ENCODE results near the gene AQR.

AQR gene

DNA sequence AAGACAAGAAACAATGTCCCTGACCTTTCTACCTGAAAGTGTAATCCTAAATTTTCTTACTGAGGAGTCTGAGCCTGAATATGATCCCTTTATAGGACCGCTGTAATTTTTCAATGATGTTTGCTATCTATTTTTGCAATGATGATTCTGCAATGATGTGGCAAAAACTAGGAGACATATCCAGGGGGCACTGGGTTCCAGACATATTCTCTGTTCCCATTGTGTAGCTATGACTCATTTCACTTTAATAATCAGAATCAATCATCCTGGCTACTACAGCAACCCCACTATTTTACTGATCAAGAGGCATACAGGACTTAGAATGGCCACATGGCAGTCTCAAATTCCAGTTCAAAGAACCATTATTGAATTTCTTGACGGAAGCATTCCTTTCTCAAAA, 85.9 kb downstream of the AQR start:
- H3K4me3 ChIP-seq (ENCODE audit: low read depth, low read length) = no peak overlapping the region

DNA sequence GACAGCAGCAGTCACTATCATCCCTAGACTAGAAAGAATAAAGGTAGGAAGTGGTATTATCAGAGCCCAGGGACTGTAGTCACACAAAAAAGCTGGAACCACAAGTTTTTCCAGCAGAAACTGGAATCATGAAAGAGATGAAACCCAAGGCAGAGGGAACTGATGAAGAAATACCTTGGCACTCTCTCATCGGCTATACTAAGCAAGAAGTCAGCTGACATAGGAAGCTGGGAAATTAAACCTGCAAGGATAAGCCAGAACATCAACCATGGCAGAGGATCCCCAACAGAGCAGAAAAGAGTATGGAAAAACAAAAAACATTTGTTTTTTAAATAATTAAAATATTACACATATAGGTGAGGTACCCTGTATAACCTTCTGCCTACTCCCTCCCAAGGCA, 86.5 kb downstream of the AQR start:
- no peak overlapping the region for H3K4me3 ChIP-seq (ENCODE audit: low read depth, low read length)

DNA sequence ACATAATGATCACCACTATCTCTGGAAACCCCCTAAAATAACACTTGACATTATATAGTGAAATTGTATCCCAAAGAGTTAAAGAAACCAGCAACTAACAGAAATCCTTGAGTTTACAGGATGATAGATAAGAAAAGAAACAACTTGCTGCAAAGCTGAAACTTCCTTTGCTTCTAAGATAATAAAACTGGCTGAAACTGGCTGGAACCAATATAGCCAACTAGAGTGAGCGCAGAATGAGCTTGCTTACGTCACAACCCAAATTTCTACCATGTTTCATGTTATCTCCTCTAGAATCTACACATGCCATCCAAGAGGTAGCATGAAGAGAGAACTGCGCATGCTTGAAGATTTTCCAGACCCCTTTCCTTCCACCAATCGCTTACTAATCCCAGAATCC, 90.4 kb downstream of the AQR start:
- H3K4me3 ChIP-seq (ENCODE audit: low read depth, low read length) = no peak overlapping the region

DNA sequence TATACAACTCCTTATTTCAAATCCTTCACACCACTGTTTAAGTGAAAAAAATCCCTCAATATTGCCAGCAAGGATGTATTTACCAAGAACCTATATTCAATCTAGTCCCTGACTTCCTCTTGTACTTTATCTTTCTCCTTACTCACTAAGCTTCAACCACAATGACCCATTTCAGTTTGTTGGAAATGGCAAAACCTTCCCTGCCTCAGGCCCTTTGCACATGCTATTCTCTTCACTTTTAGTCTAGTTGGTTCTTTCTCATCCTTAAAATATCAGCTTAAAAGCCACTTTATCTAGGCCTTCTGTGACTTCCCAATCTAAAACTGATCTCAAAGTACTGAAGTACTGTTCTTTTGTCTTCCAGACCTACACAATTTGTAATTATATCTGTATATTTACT, 92.9 kb downstream of the AQR start:
- no peak overlapping the region for H3K4me3 ChIP-seq (ENCODE audit: low read depth, low read length)

DNA sequence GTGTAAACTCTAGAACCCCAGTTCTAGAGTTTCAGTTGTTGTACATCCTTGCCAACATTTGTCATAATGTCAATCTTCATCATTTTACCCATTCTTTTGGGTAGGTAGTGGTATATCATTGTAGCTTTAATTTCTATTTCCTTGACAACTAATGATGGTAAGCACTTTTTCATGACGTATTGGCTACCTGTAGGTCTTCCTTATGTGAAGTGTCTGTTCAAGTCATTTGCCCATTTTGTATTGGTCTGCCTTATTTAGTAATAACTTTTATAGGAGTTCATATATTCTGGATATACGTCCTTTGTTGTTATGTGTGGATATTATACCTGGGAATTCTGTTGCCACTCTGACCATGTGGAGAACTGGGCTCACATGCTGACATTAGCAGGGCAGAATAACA, 100.4 kb downstream of the AQR start:
- no peak overlapping the region for H3K4me3 ChIP-seq (ENCODE audit: low read depth, low read length)

DNA sequence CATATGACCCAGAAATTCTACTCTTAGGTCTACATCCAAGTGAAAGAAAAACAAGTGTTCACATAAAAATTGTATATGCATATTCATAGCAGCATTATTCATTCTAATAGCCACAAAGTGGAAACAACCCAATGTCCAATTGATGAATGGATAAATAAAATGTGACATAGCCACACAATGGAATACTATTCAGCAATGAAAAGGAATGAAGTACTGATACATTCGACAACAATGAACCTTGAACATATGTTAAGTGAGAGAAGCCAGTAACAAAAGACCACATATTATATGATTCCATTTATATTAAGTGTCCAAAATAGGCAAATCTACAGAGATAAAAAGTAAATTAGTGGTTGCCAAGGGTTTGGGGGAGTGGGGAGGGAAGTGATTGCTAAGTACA, 104.0 kb downstream of the AQR start:
- H3K4me3 ChIP-seq (ENCODE audit: low read depth, low read length) = no peak overlapping the region

DNA sequence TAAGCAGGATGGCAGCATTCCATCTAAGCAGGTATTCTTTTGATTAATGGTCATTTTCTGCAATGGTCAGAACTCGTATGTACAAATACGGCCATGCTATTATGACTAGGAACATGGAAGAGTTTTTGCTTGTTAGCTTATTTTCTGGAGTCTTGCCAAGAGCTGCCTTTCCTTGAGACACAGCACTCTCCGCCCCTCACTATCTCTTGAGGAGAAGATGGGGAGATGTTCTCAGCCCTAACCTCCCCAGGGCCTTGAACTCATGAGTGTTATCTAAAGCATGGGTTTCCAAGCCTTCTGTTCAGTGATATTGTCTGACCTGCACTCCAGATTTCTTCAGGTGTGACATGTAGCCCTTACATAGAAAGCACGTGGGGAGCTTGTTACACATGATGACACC, 108.3 kb downstream of the AQR start:
- H3K4me3 ChIP-seq (ENCODE audit: low read depth, low read length) = no peak overlapping the region

DNA sequence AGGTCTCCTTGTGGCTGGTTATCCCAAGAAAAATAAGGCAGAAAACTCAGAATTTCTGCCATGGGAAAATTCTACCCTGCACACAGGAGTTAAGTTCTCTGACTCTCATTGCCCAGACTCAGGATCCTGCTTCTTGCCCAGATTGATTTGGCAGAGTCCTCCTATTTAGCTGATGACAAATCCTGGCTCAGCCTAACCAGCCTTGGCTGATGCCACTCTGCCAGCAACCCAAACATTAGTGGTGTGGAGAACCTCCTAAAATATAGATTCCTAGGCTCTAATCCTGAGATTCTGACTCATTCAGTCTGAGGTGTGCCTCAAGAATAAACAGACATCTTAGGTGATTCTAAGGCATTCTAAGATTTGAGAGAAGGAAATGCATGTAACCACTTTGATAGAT, 113.6 kb downstream of the AQR start:
- no peak overlapping the region for H3K4me3 ChIP-seq (ENCODE audit: low read depth, low read length)

DNA sequence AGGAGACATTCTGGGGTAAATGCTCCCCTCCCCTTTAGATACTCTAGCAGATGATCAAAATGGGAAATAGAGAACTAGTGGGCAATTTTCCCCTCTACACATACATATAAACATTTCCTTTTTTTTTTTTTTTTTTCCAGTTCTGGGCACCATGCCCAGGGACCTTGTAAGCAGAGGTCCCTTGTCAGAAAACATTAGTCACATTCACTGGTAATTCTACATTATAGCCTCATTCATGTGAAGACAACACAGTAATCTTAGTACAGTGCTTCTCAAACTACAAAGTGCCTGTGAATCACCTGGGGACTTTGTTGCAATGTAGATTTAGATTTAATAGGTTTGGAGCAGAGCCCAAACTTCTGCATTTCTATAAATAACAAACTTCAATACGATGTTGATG, 114.1 kb downstream of the AQR start:
- no peak overlapping the region for H3K4me3 ChIP-seq (ENCODE audit: low read depth, low read length)

DNA sequence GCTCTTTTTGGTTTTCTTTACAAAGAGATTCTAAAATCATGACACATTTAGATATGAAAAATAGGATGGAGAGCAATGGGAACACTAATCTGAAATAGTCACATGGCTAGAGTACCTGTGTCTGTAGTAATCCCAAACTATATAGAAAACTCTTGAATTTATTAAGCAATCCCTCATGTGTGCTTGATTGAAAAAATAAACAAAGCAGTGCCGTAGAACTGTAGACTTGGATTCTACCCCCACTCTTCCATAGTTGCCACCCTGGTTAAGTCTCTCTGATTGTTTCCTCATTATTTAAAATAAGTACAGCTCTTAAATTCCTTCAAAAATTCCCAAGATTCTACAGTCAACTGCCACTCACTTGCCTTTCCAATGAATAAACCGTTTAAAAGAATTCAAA, 115.3 kb downstream of the AQR start:
- no peak overlapping the region for H3K4me3 ChIP-seq (ENCODE audit: low read depth, low read length)

DNA sequence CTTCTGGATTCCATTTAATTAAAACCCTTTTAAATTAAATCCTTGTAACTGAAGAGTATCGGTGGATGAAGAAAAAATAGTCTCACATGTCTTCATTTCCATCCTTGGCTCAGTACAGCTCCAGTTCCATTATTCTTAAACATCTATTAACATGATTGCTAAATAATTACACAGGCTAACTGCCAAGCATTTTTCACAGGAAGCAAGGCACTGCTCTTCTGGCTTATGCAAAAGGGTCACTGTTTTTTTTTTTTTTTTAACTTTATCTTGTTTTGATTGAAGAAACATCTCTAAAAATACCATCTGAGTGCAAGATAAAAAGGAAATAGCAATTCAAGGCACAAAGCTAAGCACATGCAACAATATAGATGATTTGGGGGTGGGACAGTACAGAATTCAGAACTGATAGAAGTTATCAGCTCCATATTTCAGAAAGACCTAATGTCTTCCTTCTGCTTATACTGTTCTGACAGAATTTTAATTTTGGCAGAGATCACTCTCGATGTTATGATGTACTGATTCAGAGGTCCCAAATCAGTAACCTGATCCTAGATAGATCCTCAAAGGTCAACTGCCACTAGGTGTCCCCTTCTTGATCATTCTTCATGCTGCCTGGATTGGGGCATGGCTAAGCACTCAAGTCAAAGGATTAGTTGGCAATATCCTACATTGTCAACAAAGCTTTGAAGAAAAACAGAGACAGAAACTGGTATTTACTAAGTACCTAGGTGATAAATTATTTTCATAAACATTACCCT, 116.4 kb downstream of the AQR start:
- no peak overlapping the region for H3K4me3 ChIP-seq (ENCODE audit: low read depth, low read length)

DNA sequence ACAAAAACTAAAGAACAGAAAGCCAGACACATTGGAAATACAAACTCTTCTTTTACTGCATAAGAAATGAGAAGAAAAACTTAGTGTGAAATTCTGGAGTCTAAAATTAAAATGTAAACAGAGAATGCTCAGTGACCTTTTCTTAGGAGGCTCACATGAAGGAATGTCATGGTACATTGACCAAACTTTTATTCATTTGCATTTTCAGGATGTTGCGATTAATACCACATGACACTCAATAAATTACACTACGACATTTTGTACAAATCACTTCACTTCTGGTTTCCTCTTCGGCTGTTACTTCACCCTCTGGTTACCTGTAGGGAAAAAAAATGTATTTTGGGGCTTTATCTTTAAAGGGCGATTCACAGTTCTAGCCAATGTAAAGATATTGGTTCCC, 117.8 kb downstream of the AQR start:
- no peak overlapping the region for H3K4me3 ChIP-seq (ENCODE audit: low read depth, low read length)

DNA sequence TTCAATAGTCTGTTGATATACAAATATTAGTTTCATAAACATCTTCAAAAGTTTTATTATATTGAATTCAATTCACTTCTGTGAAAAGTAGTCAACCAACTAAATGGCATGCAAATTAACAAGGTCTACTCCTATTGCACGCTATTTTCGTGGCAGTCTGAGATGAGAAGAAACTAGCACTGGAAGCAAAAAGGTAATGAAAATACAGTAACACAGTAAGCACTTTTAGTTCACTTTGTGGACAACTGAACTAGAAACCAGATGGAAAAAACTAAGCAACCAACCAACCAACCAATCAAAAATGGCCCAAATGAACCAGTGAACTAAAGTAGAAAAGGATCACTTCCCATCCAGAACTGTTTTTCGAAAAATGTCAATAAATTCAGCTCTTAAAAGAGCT, 118.5 kb downstream of the AQR start:
- H3K4me3 ChIP-seq (ENCODE audit: low read depth, low read length) = no peak overlapping the region

DNA sequence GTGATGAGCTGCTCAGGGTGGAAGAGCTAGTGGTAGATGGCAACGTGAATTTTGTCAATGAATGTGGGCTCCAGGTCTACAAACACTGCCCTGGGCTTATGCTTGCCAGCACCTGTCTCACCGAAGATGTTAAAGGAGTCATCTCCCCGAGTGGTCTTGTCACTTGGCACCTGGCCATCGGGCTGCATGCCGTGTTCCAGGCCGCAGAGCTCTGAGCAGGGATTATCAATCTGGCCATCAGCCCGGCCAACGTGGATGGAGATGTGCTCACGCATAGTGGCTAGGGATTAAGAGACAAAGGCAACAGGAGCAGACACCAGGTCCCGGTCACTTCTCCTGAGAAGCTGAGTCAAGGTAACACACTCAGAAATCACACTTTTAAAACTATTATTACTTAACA, 119.4 kb downstream of the AQR start:
- H3K4me3 ChIP-seq (ENCODE audit: low read depth, low read length) = no peak overlapping the region

DNA sequence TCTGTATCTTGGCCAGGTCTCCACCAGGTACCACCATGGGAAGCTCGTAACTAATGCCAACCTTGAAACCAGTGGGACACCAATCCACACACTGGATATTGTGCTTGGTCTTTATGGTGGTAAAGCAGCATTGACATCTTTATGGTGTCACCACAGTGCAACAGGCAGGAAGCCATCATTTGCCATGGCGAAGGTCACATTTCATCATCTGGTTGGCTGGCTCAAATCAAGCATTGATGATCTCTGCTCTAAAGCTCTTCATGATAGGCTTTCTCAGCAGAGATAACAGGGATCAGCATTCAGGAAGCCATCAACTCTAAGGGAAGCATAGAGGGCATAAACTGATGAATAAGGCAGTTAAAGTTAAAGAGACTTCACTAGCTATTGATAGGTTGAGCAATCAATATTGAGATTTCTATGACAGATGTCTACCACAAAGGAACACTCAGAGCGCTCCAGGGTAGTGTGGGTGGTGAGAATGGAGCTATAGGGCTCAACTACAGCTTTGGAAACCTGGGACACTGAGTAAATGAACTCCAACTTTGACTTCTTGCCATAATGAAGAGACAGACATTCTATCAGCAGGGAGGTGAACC, 120.1 kb downstream of the AQR start:
- no peak overlapping the region for H3K4me3 ChIP-seq (ENCODE audit: low read depth, low read length)

DNA sequence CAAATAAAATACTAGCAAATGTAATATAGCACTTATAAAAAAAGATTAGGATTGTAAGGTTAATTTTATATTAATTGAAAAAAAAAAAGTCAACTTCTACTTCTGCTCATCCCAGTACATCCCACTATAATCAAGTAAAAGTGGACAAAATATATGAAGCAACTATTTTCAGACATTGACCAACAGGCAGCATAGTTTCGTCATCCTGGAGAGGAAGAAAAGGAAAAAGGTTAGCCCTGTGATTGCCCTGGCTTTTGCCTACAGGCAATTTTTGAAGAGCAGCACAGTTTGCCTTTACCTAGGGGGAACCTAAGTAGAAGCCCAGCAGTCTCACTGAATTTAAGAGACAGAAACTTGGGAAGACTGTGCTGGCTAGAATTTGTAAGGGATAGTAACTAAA, 121.9 kb downstream of the AQR start:
- H3K4me3 ChIP-seq (ENCODE audit: low read depth, low read length) = no peak overlapping the region

DNA sequence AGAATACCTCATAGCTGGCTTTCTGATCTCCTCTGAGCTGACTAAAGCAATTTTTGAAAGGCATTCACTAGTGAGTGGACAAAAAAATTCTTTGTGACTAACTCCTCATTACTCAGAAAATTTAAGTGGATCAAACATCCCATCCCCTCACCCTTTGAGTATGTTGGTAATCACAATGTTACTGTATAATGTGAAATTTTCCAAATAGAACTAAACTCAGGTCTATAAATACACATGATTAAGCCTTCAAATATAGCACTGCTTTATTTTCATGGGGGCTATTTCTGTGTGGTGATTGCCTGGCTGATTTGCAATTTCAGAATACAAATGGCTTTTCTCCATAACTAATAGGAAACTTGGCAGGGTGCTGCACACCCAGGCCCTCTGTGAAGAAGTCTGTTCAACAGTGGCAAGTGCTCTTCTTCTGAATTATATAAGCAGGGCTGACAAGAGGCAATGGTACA, 128.2 kb downstream of the AQR start:
- H3K4me3 ChIP-seq (ENCODE audit: low read depth, low read length) = no peak overlapping the region

DNA sequence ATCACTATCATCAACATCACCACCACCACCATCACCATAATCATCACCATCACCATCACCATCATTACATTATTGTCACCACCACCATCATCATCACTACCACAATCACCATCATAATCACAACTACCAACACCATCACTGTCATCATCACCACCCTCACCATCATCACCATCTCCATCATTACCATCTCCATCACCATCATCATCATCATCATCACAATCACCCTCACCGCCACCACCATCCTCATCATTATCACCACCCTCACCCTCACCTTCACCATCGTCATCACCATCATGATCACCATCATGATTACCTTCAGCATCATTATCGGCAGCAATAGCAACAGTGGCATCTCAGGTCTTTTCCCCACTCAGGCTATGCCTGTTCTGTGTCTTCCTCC, 131.3 kb downstream of the AQR start:
- no peak overlapping the region for H3K4me3 ChIP-seq (ENCODE audit: low read depth, low read length)

DNA sequence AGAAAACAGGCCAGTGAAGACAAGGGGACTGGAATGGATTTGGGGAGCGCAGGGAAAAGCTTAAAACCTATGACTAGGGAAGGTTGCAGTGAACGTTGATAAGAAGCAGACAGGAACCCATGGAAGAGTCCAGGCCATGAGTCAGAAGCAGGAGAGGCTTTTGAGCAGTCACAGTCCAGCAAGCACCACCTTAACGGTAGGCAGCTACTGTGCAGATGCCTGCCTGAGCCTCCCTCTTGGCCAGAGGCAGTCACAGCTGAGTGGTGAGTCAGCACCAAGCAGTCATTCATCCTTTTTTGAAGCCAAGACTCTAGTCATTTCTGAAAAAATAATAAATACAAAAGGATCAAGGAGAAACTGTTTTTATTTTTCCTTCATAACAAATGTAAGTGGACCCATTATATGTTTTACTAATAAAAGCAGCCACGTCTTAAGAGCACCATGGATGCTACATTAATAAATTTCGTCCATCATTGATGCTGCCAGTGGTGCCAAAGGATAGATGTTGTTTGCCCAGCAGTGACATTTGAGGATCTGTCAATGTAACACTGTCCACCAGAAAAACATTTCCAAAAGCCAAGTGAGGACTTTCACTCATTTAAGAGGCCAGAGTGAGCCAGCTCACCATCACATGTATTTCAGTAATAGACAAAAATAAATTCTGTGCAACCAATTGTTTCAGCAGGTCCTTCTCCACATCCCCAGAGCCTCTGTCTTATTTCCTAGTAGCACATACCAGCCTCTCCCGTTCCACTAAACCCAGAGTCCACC, 132.1 kb downstream of the AQR start:
- H3K4me3 ChIP-seq (ENCODE audit: low read depth, low read length) = no peak overlapping the region

DNA sequence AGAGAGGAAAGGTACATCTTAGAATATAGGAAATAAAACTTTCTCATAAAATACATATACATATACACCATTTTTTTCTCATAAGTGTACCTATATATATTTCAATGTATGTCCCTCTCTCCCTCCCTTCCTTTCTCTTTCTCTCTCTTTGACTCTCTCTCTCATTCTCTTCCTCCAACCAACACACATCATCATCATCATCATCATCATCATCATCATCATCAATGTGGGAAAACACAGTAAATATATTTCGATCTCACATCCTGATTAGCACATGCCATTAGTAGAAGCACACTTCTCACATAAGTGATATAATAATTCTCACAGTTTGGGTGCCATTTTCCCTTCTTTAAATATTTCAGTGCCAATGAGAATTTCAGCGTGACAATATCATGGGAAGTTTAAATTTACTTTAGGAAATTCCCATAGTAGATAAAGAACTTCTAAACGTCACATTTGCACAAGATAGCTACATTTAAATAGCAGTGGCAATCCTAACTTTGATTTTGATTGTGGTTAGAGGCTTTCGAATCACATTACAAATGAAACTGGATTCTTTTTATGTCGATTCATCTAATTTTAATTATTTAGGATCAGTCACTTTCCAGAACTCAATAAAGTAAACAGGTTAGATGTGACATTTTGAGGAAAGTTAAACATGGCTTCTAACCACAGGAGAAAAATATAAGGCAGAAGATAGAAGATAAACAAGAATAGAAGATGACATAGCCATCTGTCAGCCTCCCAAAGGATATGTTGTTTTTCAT, 141.2 kb downstream of the AQR start:
- no peak overlapping the region for H3K4me3 ChIP-seq (ENCODE audit: low read depth, low read length)

DNA sequence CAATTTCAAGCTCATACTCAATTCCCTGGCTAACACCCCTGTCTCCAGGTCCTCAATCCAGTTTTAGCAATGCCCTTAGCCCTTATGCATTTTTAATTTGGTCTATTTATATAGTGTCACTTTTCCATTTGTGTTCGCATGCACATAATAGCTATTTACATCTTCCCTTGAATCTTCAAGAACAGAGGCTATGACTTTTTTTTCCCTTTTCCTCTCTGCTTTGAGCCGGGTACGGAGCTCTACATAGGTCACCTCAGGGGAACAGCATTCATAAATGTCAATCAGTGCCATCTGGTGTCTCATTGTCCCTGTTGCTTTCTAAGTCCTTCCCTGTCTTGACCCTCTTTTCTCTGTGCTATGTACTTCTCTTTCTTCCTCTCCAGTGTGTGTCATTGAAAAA, 147.7 kb downstream of the AQR start:
- no peak overlapping the region for H3K4me3 ChIP-seq (ENCODE audit: low read depth, low read length)

Data from iPS-11a (cell line).